ENCODE results near the gene TOR4A.

Gene TOR4A

GRCh38 chr9:137306066-137306849 lies 28.7 kb downstream of the TOR4A start:
- DNase-seq (ENCODE audit: low spot score) = no peak

GRCh38 chr9:137306850-137307254 lies 29.3 kb downstream of the TOR4A start:
- DNase-seq (ENCODE audit: low spot score) = no peak

GRCh38 chr9:137307255-137308056 lies 29.9 kb downstream of the TOR4A start:
- DNase-seq (ENCODE audit: low spot score) = no peak

GRCh38 chr9:137308057-137308619 lies 30.6 kb downstream of the TOR4A start:
- DNase-seq (ENCODE audit: low spot score) = no peak

- DNase-seq (ENCODE audit: low spot score) = no peak
Measured at GRCh38 chr9:137309368-137310188, 32.1 kb downstream of the TOR4A start.

- no peak for DNase-seq (ENCODE audit: low spot score)
Measured at GRCh38 chr9:137310189-137311052, 32.9 kb downstream of the TOR4A start.

- no peak for DNase-seq (ENCODE audit: low spot score)
Measured at GRCh38 chr9:137311171-137311985, 33.9 kb downstream of the TOR4A start.

GRCh38 chr9:137311986-137312851 lies 34.7 kb downstream of the TOR4A start:
- DNase-seq (ENCODE audit: low spot score) = no peak

- DNase-seq (ENCODE audit: low spot score) = no peak
Measured at GRCh38 chr9:137312852-137313325, 35.4 kb downstream of the TOR4A start.

GRCh38 chr9:137313326-137313936 lies 35.9 kb downstream of the TOR4A start:
- no peak for DNase-seq (ENCODE audit: low spot score)

- no peak for DNase-seq (ENCODE audit: low spot score)
Measured at GRCh38 chr9:137313956-137314560, 36.5 kb downstream of the TOR4A start.

- no peak for DNase-seq (ENCODE audit: low spot score)
Measured at GRCh38 chr9:137314561-137315560, 37.3 kb downstream of the TOR4A start.

GRCh38 chr9:137315581-137316011 lies 38.1 kb downstream of the TOR4A start:
- no peak for DNase-seq (ENCODE audit: low spot score)

- no peak for DNase-seq (ENCODE audit: low spot score)
Measured at GRCh38 chr9:137316012-137316981, 38.8 kb downstream of the TOR4A start.

- no peak for DNase-seq (ENCODE audit: low spot score)
Measured at GRCh38 chr9:137317021-137317717, 39.6 kb downstream of the TOR4A start.
